ENCODE measurements around the gene OLR1. TPM values are rescaled to one million over a fixed set of nuclear protein-coding genes. Genes with fewer than 3 reads are reported as not detected.

OLR1 gene
- total and polyA plus RNA-seq, 2 of the 4 experiments (the other 2 are of a cell fraction): 3.2 to 4.1 TPM

- BruUV-seq (replicated peaks): no TSS peak
- no CpG with 5 or more reads among the region's 2 CpGs for WGBS, 2 experiments (ENCODE audit: extremely low coverage in 2 of 2, insufficient read length in 1 of 2)
- H4K91ac ChIP-seq (ENCODE audit: insufficient read depth, low read depth, low read length): no peak overlapping the region
- no peak overlapping the region for H3K4me3 ChIP-seq (ENCODE audit: insufficient read depth, low read depth, low read length)
- H2BK20ac ChIP-seq (ENCODE audit: low read depth, low read length): no peak overlapping the region
- H3K4me1 ChIP-seq (ENCODE audit: control insufficient read depth, insufficient read depth, low read length): no peaks in the 10 kb centered on the region
- no peak overlapping the region for H3K14ac ChIP-seq (replicated peaks; ENCODE audit: low read depth, low read length)
- H3K79me1 ChIP-seq (ENCODE audit: low read depth in 1 of 2, low read length in 2 of 2): no peaks in the 10 kb centered on the region
- ATAC-seq (ENCODE audit: low read depth) (no peak), DNase-seq (no peak)
- no peak overlapping the region for H3K56ac ChIP-seq (ENCODE audit: extremely low read depth, insufficient read depth, low read length)
- H3K36me3 ChIP-seq (ENCODE audit: control insufficient read depth, insufficient read depth, low read length): no peaks in the 10 kb centered on the region
- no peak overlapping the region for H2AK5ac ChIP-seq (ENCODE audit: low read depth, low read length)
- no peak overlapping the region for H2BK5ac ChIP-seq (ENCODE audit: low read depth, low read length, poor library complexity, severe bottlenecking)
- in situ Hi-C loops (cut with MboI; ENCODE audit: low sequenced_read_pairs) (no loop called here), intact Hi-C loops (cut with micrococcal nuclease) (no loop called here), dilution Hi-C loops (cut with HindIII; ENCODE audit: low sequenced_read_pairs, unreplicated experiment) (no loop called here)
- H3K4me2 ChIP-seq (ENCODE audit: low read depth, low read length): no peak overlapping the region
- peaks cover 3% of the 10 kb centered on the region for H3K9me3 ChIP-seq (ENCODE audit: control insufficient read depth, insufficient read depth, low read length)
- no peak overlapping the region for H2AFZ ChIP-seq (replicated peaks; ENCODE audit: low read length, poor library complexity)
- no peak overlapping the region for H3K4ac ChIP-seq (ENCODE audit: low read depth, low read length)
- no peaks in the 10 kb centered on the region for H3K9me1 ChIP-seq (ENCODE audit: insufficient read depth, low read length)
- no peak overlapping the region for H2AK9ac ChIP-seq (replicated peaks; ENCODE audit: low read depth, low read length, poor library complexity)
- H4K5ac ChIP-seq (ENCODE audit: low read depth, low read length): no peak overlapping the region
- POLR2A ChIA-PET (ENCODE audit: unreplicated experiment): interaction anchor here (0.6 kb wide), 1 partner anchor 20 kb away, joined by 4 read pairs; no protein-coding TSS in a partner anchor
- H2BK120ac ChIP-seq (ENCODE audit: low read depth, low read length): no peak overlapping the region
- H4K8ac ChIP-seq (ENCODE audit: low read depth in 2 of 2, low read length in 2 of 2): no peak overlapping the region
- CTCF ChIA-PET: no interaction called here
- no peaks in the 10 kb centered on the region for H4K20me1 ChIP-seq (ENCODE audit: insufficient read depth, low read length)
- no peaks in the 10 kb centered on the region for H3K27me3 ChIP-seq (ENCODE audit: control insufficient read depth, insufficient read depth, low read length)
- TF ChIP-seq MAZ (IDR thresholded peaks at IDR 0.05; ENCODE audit: borderline replicate concordance, low read depth, low read length): no peak
- no peak for TF ChIP-seq NFE2L2 (IDR thresholded peaks at IDR 0.05; ENCODE audit: low read depth, low read length)
- TF ChIP-seq MAFK (IDR thresholded peaks at IDR 0.05; ENCODE audit: low read depth, low read length): no peak
- no peak for TF ChIP-seq BHLHE40 (IDR thresholded peaks at IDR 0.05; ENCODE audit: low read depth, low read length)
- TF ChIP-seq POLR2A (IDR thresholded peaks at IDR 0.05; ENCODE audit: low read depth, low read length): no peak
- TF ChIP-seq CEBPB (IDR thresholded peaks at IDR 0.05; ENCODE audit: low read depth, low read length): no peak
- no peak for TF ChIP-seq RCOR1 (IDR thresholded peaks at IDR 0.05; ENCODE audit: insufficient replicate concordance, low read length)
- no peak for TF ChIP-seq FOS (IDR thresholded peaks at IDR 0.05; ENCODE audit: low read depth, low read length)
- no peak overlapping the region for H2BK15ac ChIP-seq (ENCODE audit: low read depth, low read length)
- H3K9ac ChIP-seq (ENCODE audit: low read depth, low read length): no peak overlapping the region
- no peak overlapping the region for H3K23ac ChIP-seq (ENCODE audit: low read depth, low read length)
- no peak overlapping the region for H3K18ac ChIP-seq (ENCODE audit: low read depth, low read length)
- H3K27ac ChIP-seq (ENCODE audit: insufficient read depth, low read length): no peak overlapping the region
These were observed 61.6 kb downstream of the OLR1 start for GRCh38 chr12:10110256-10110844.

Other genes with a start within 250 kb of the OLR1 start
- gene CLEC2A, start 239.8 kb downstream of the OLR1 start, total RNA-seq (2012; rRNA removed): not detected in 2 replicates
- not detected in 2 replicates for gene CLEC2A, start 239.8 kb downstream of the OLR1 start, polyA plus RNA-seq (2012; rRNA removed)
- not detected in 2 replicates for gene CLEC12A, start 200.7 kb downstream of the OLR1 start, total RNA-seq (2012; rRNA removed)
- not detected in 2 replicates for gene CLEC12A, start 200.7 kb downstream of the OLR1 start, polyA plus RNA-seq (2012; rRNA removed)
- not detected in 2 replicates for gene CLEC1B, start 173.0 kb downstream of the OLR1 start, total RNA-seq (2012; rRNA removed)
- not detected in 2 replicates for gene CLEC1B, start 173.0 kb downstream of the OLR1 start, polyA plus RNA-seq (2012; rRNA removed)
- not detected in 2 replicates for gene CLEC12B, start 161.5 kb downstream of the OLR1 start, total RNA-seq (2012; rRNA removed)
- 0.03 TPM in 1 of 2 replicates, not detected in the other for gene CLEC12B, start 161.5 kb downstream of the OLR1 start, polyA plus RNA-seq (2012; rRNA removed)
- not detected in 2 replicates for gene CLEC9A, start 141.4 kb downstream of the OLR1 start, total RNA-seq (2012; rRNA removed)
- gene CLEC9A, start 141.4 kb downstream of the OLR1 start, polyA plus RNA-seq (2012; rRNA removed): not detected in 2 replicates
- not detected in 2 replicates for gene CLEC1A, start 73.1 kb downstream of the OLR1 start, total RNA-seq (2012; rRNA removed)
- gene CLEC1A, start 73.1 kb downstream of the OLR1 start, polyA plus RNA-seq (2012; rRNA removed): not detected in 2 replicates
- not detected in 2 replicates for gene CLEC7A, start 41.9 kb downstream of the OLR1 start, total RNA-seq (2012; rRNA removed)
- not detected in 2 replicates for gene CLEC7A, start 41.9 kb downstream of the OLR1 start, polyA plus RNA-seq (2012; rRNA removed)
- gene TMEM52B, start 6.9 kb upstream of the OLR1 start, total RNA-seq (2012; rRNA removed): 2.0 and 3.1 TPM in 2 replicates
- 2.4 and 3.6 TPM in 2 replicates for gene TMEM52B, start 6.9 kb upstream of the OLR1 start, polyA plus RNA-seq (2012; rRNA removed)
- 51.6 and 63.0 TPM in 2 replicates for gene GABARAPL1, start 40.7 kb upstream of the OLR1 start, total RNA-seq (2012; rRNA removed)
- 75.9 and 93.6 TPM in 2 replicates for gene GABARAPL1, start 40.7 kb upstream of the OLR1 start, polyA plus RNA-seq (2012; rRNA removed)
- gene KLRD1, start 135.7 kb upstream of the OLR1 start, total RNA-seq (2012; rRNA removed): under 0.01 TPM in 2 replicates
- gene KLRD1, start 135.7 kb upstream of the OLR1 start, polyA plus RNA-seq (2012; rRNA removed): under 0.01 and 0.10 TPM in 2 replicates
- not detected in 2 replicates for gene KLRK1, start 217.9 kb upstream of the OLR1 start, total RNA-seq (2012; rRNA removed)
- not detected in 2 replicates for gene KLRK1, start 217.9 kb upstream of the OLR1 start, polyA plus RNA-seq (2012; rRNA removed)
- gene KLRC4, start 237.6 kb upstream of the OLR1 start, total RNA-seq (2012; rRNA removed): not detected in 2 replicates
- gene KLRC4, start 237.6 kb upstream of the OLR1 start, polyA plus RNA-seq (2012; rRNA removed): not detected in 2 replicates
- gene KLRC3, start 248.5 kb upstream of the OLR1 start, total RNA-seq (2012; rRNA removed): not detected in 2 replicates
- not detected in 2 replicates for gene KLRC3, start 248.5 kb upstream of the OLR1 start, polyA plus RNA-seq (2012; rRNA removed)

All from IMR-90 (cell line).